ENCODE data around the gene SYF2.

The SYF2 gene

DNA sequence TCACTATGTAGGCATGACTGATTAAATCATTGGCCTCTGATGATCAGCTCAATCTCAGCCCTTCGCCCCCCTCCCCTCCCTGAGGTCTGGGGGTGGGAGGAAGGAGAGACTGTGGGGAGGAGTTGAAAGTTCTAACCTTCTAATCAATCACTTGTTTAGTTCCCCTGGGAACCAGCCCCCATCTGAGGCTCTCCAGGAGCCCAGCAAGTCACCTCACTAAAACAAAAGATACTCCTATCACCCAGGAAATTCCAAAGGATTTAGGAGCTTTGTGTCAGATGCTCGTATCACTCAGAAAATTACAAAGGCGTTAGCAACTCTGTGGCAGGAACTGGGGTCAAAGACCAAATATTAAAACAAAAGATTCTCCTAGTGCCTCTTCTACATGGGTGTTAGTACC, 21.6 kb downstream of the SYF2 start:
- Histone ChIP-seq H2AFZ (ENCODE audit: low read length) (no peak overlapping the region), H3K79me2 (ENCODE audit: low read length) (no peaks in the 10 kb centered on the region), H3K4me2 (ENCODE audit: low read depth, low read length) (no peak overlapping the region), H3K9ac (ENCODE audit: low read length) (no peak overlapping the region), H3K9me3 (replicated peaks; ENCODE audit: insufficient read depth, low read length) (no peaks in the 10 kb centered on the region), H3K4me1 (ENCODE audit: low read length) (no peaks in the 10 kb centered on the region), H3K27ac (ENCODE audit: low read length) (no peak overlapping the region), H4K20me1 (ENCODE audit: insufficient read depth, low read length) (no peaks in the 10 kb centered on the region), H3K27me3 (replicated peaks; ENCODE audit: insufficient read depth, low read length) (no peaks in the 10 kb centered on the region), H3K4me3 (ENCODE audit: low read length) (no peak overlapping the region), H3F3A (ENCODE audit: insufficient read depth, low read length) (no peaks in the 10 kb centered on the region), H3K36me3 (replicated peaks; ENCODE audit: insufficient read depth, low read length) (no peaks in the 10 kb centered on the region), H3K9me2 (replicated peaks; ENCODE audit: insufficient read depth, low read length) (no peaks in the 10 kb centered on the region)
- no peak for DNase-seq
- no peak for TF ChIP-seq EZH2 (optimal IDR thresholded peaks at IDR 0.05; ENCODE audit: low read depth, low read length)
- no peak for TF ChIP-seq EZH2phosphoT487 (IDR thresholded peaks at IDR 0.05; ENCODE audit: low read length)
- TF ChIP-seq, protein P1, sequence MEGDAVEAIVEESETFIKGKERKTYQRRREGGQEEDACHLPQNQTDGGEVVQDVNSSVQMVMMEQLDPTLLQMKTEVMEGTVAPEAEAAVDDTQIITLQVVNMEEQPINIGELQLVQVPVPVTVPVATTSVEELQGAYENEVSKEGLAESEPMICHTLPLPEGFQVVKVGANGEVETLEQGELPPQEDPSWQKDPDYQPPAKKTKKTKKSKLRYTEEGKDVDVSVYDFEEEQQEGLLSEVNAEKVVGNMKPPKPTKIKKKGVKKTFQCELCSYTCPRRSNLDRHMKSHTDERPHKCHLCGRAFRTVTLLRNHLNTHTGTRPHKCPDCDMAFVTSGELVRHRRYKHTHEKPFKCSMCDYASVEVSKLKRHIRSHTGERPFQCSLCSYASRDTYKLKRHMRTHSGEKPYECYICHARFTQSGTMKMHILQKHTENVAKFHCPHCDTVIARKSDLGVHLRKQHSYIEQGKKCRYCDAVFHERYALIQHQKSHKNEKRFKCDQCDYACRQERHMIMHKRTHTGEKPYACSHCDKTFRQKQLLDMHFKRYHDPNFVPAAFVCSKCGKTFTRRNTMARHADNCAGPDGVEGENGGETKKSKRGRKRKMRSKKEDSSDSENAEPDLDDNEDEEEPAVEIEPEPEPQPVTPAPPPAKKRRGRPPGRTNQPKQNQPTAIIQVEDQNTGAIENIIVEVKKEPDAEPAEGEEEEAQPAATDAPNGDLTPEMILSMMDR (IDR thresholded peaks at IDR 0.05; ENCODE audit: low read length) = no peak

- Histone ChIP-seq H3K4me3 (ENCODE audit: low read length) (no peak overlapping the region), H3K27me3 (replicated peaks; ENCODE audit: insufficient read depth, low read length) (no peaks in the 10 kb centered on the region), H3K9me2 (replicated peaks; ENCODE audit: insufficient read depth, low read length) (no peaks in the 10 kb centered on the region), H3K27ac (ENCODE audit: low read length) (no peak overlapping the region), H2AFZ (ENCODE audit: low read length) (no peak overlapping the region), H3K9me3 (replicated peaks; ENCODE audit: insufficient read depth, low read length) (no peaks in the 10 kb centered on the region), H3F3A (ENCODE audit: insufficient read depth, low read length) (no peaks in the 10 kb centered on the region), H3K9ac (ENCODE audit: low read length) (no peak overlapping the region), H3K4me2 (ENCODE audit: low read depth, low read length) (no peak overlapping the region), H3K4me1 (ENCODE audit: low read length) (no peaks in the 10 kb centered on the region), H4K20me1 (ENCODE audit: insufficient read depth, low read length) (no peaks in the 10 kb centered on the region), H3K79me2 (ENCODE audit: low read length) (no peaks in the 10 kb centered on the region), H3K36me3 (replicated peaks; ENCODE audit: insufficient read depth, low read length) (no peaks in the 10 kb centered on the region)
- TF ChIP-seq, protein P1 (IDR thresholded peaks at IDR 0.05; ENCODE audit: low read length) = no peak
- TF ChIP-seq EZH2 (optimal IDR thresholded peaks at IDR 0.05; ENCODE audit: low read depth, low read length) (no peak), EZH2phosphoT487 (IDR thresholded peaks at IDR 0.05; ENCODE audit: low read length) (no peak)
- DNase-seq = no peak
Measured at GRCh38 chr1:25209516-25209915, 22.8 kb downstream of the SYF2 start.

DNA sequence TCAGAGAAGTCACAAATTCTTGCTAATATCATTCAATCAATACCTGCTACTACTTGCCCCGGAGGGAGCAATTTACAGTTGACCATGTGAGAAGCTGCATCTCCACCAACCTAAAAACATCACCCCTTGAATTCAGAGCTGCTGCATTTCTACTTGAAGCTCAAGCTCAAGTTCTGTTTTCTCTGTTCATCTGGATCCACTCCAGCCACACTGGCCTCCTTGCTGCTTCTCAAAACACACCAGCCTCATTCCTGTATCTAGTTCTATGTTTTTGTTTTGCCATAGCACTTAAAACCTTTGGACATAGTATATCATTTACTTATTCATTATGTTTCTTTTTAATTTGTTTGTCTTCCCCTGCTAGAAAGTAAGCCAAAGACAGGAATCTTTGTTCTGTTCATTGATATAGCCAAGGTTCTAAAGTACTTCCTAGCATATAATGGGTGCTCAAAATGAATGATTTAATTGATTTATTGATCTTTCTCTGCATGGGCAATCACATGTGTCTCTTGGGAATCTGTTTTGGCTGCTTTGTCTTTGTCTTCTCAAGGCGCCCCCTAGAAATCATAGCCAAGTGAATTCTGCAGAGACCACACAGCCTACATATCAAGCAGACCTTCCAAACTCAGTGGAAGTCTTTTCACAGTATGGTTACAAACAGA, 23.6 kb downstream of the SYF2 start:
- H3K79me2 ChIP-seq (ENCODE audit: low read length) = no peaks in the 10 kb centered on the region
- H3K27ac ChIP-seq (ENCODE audit: low read length) = no peak overlapping the region
- no peaks in the 10 kb centered on the region for H3K9me3 ChIP-seq (replicated peaks; ENCODE audit: insufficient read depth, low read length)
- no peaks in the 10 kb centered on the region for H4K20me1 ChIP-seq (ENCODE audit: insufficient read depth, low read length)
- H3K36me3 ChIP-seq (replicated peaks; ENCODE audit: insufficient read depth, low read length) = no peaks in the 10 kb centered on the region
- DNase-seq = no peak
- TF ChIP-seq, protein P1 (IDR thresholded peaks at IDR 0.05; ENCODE audit: low read length) = no peak
- no peak for TF ChIP-seq EZH2 (optimal IDR thresholded peaks at IDR 0.05; ENCODE audit: low read depth, low read length)
- no peak for TF ChIP-seq EZH2phosphoT487 (IDR thresholded peaks at IDR 0.05; ENCODE audit: low read length)
- H3K27me3 ChIP-seq (replicated peaks; ENCODE audit: insufficient read depth, low read length) = no peaks in the 10 kb centered on the region
- no peak overlapping the region for H3K4me2 ChIP-seq (ENCODE audit: low read depth, low read length)
- no peaks in the 10 kb centered on the region for H3K4me1 ChIP-seq (ENCODE audit: low read length)
- H3K9ac ChIP-seq (ENCODE audit: low read length) = no peak overlapping the region
- H3K4me3 ChIP-seq (ENCODE audit: low read length) = no peak overlapping the region
- H2AFZ ChIP-seq (ENCODE audit: low read length) = no peak overlapping the region
- no peaks in the 10 kb centered on the region for H3F3A ChIP-seq (ENCODE audit: insufficient read depth, low read length)
- H3K9me2 ChIP-seq (replicated peaks; ENCODE audit: insufficient read depth, low read length) = no peaks in the 10 kb centered on the region
